ENCODE results near the gene PBX3.

Gene PBX3

GRCh38 chr9:125943831-125944230 is 196.7 kb downstream of the PBX3 start:
- H4K20me1 ChIP-seq (ENCODE audit: insufficient read depth, low read length, poor library complexity, severe bottlenecking), result no peaks in the 10 kb centered on the region
- H3K4me1 ChIP-seq (ENCODE audit: insufficient read depth, low read length, poor library complexity, severe bottlenecking), result no peaks in the 10 kb centered on the region
- peaks cover 50% of the 10 kb centered on the region for H3K36me3 ChIP-seq (ENCODE audit: insufficient read depth, low read length)
- H3K9me3 ChIP-seq (ENCODE audit: insufficient read depth, low read depth, low read length), result peaks cover 13% of the 10 kb centered on the region
- TF ChIP-seq EZH2phosphoT487 (IDR thresholded peaks at IDR 0.05; ENCODE audit: borderline replicate concordance), result no peak
- TF ChIP-seq, protein P1, sequence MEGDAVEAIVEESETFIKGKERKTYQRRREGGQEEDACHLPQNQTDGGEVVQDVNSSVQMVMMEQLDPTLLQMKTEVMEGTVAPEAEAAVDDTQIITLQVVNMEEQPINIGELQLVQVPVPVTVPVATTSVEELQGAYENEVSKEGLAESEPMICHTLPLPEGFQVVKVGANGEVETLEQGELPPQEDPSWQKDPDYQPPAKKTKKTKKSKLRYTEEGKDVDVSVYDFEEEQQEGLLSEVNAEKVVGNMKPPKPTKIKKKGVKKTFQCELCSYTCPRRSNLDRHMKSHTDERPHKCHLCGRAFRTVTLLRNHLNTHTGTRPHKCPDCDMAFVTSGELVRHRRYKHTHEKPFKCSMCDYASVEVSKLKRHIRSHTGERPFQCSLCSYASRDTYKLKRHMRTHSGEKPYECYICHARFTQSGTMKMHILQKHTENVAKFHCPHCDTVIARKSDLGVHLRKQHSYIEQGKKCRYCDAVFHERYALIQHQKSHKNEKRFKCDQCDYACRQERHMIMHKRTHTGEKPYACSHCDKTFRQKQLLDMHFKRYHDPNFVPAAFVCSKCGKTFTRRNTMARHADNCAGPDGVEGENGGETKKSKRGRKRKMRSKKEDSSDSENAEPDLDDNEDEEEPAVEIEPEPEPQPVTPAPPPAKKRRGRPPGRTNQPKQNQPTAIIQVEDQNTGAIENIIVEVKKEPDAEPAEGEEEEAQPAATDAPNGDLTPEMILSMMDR (conservative IDR thresholded peaks at IDR 0.05; ENCODE audit: low read length), result no peak
- no peak overlapping the region for H3K9ac ChIP-seq (ENCODE audit: low read depth, low read length, poor library complexity, severe bottlenecking)
- H3K4me3 ChIP-seq (ENCODE audit: low read length, poor library complexity, severe bottlenecking), result no peak overlapping the region
- no peaks in the 10 kb centered on the region for H3K9me2 ChIP-seq (replicated peaks; ENCODE audit: low read depth, low read length)
- no peaks in the 10 kb centered on the region for H3K27me3 ChIP-seq (ENCODE audit: insufficient read depth, low read length, poor library complexity, severe bottlenecking)
- no peak overlapping the region for H3K4me2 ChIP-seq (ENCODE audit: low read depth, low read length, poor library complexity, severe bottlenecking)
- no peaks in the 10 kb centered on the region for H3K79me2 ChIP-seq (ENCODE audit: insufficient read depth, low read length)
- H3F3A ChIP-seq (ENCODE audit: low read depth), result no peaks in the 10 kb centered on the region
- H2AFZ ChIP-seq (ENCODE audit: low read length), result no peak overlapping the region

DNA sequence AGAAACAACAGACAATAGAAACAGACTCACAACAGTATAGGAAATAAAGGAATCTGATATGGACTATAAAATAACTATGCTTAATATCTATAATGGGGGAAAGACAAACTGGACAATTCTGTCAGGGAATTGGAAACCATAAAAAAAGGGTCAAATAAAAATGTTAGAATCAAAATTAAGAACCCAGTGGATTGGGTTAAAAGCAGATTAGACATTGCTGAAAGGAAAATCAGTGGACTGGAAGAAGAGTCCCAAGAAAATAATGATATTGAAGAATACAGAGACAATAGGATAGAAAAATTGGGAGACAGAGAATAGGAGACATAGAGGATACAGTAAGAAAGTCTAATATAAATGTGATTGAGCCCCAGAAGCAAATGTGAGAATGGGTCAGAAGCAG is 199.2 kb downstream of the PBX3 start:
- Histone ChIP-seq H3F3A (ENCODE audit: low read depth) (no peaks in the 10 kb centered on the region), H3K4me2 (ENCODE audit: low read depth, low read length, poor library complexity, severe bottlenecking) (no peak overlapping the region), H3K4me3 (ENCODE audit: low read length, poor library complexity, severe bottlenecking) (no peak overlapping the region), H3K79me2 (ENCODE audit: insufficient read depth, low read length) (no peaks in the 10 kb centered on the region), H3K9me3 (ENCODE audit: insufficient read depth, low read depth, low read length) (peaks cover 13% of the 10 kb centered on the region), H4K20me1 (ENCODE audit: insufficient read depth, low read length, poor library complexity, severe bottlenecking) (no peaks in the 10 kb centered on the region), H3K4me1 (ENCODE audit: insufficient read depth, low read length, poor library complexity, severe bottlenecking) (no peaks in the 10 kb centered on the region), H2AFZ (ENCODE audit: low read length) (no peak overlapping the region), H3K9ac (ENCODE audit: low read depth, low read length, poor library complexity, severe bottlenecking) (no peak overlapping the region), H3K36me3 (ENCODE audit: insufficient read depth, low read length) (peaks cover 29% of the 10 kb centered on the region), H3K9me2 (replicated peaks; ENCODE audit: low read depth, low read length) (no peaks in the 10 kb centered on the region), H3K27me3 (ENCODE audit: insufficient read depth, low read length, poor library complexity, severe bottlenecking) (no peaks in the 10 kb centered on the region)
- no peak for TF ChIP-seq EZH2phosphoT487 (IDR thresholded peaks at IDR 0.05; ENCODE audit: borderline replicate concordance)
- TF ChIP-seq, protein P1 (conservative IDR thresholded peaks at IDR 0.05; ENCODE audit: low read length), result no peak

- Histone ChIP-seq H3K4me1 (ENCODE audit: insufficient read depth, low read length, poor library complexity, severe bottlenecking) (no peaks in the 10 kb centered on the region), H3K79me2 (ENCODE audit: insufficient read depth, low read length) (no peaks in the 10 kb centered on the region), H3K9me3 (ENCODE audit: insufficient read depth, low read depth, low read length) (peaks cover 13% of the 10 kb centered on the region), H2AFZ (ENCODE audit: low read length) (no peak overlapping the region), H3K9me2 (replicated peaks; ENCODE audit: low read depth, low read length) (no peaks in the 10 kb centered on the region), H3K4me2 (ENCODE audit: low read depth, low read length, poor library complexity, severe bottlenecking) (no peak overlapping the region), H4K20me1 (ENCODE audit: insufficient read depth, low read length, poor library complexity, severe bottlenecking) (no peaks in the 10 kb centered on the region), H3K9ac (ENCODE audit: low read depth, low read length, poor library complexity, severe bottlenecking) (no peak overlapping the region), H3K36me3 (ENCODE audit: insufficient read depth, low read length) (peaks cover 24% of the 10 kb centered on the region), H3K4me3 (ENCODE audit: low read length, poor library complexity, severe bottlenecking) (no peak overlapping the region), H3F3A (ENCODE audit: low read depth) (no peaks in the 10 kb centered on the region), H3K27me3 (ENCODE audit: insufficient read depth, low read length, poor library complexity, severe bottlenecking) (no peaks in the 10 kb centered on the region)
- TF ChIP-seq EZH2phosphoT487 (IDR thresholded peaks at IDR 0.05; ENCODE audit: borderline replicate concordance), result no peak
- TF ChIP-seq, protein P1 (conservative IDR thresholded peaks at IDR 0.05; ENCODE audit: low read length), result no peak
These were observed 201.9 kb downstream of the PBX3 start for GRCh38 chr9:125948887-125949596.
